NCI-H128 (cell line): ENCODE data around the gene TMEM273.
"Not testable (repeated sequence)": the region's sequence is repeated elsewhere in the genome, so short reads cannot be mapped to it uniquely, and the experiment has no call there.

Source experiments
- DNase-seq: peaks from one replicate; lab custom pipeline; 2025; ENCODE audit not compliant: unreplicated experiment; lab: John Stamatoyannopoulos, UW

The TMEM273 gene

DNA sequence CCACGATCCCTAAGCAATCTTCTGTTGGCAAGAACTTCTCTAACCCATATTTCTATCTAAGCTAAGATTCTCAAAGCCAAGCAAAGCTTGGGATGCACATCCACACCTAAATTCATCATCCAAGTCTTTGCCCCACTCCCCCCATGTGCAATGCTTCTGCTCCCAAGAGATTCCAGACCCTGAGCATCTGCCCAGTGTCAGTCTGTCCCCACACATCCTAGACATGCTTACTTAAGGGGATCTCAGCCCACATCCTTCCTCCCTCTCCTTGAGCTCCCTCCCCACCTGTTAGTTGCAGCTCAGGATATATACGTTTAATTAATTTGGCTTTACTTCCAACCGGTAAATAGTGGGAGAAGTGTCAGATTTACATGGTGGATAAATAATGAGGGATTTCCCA is 17.0 kb upstream of the TMEM273 start:
- no peak for DNase-seq

DNA sequence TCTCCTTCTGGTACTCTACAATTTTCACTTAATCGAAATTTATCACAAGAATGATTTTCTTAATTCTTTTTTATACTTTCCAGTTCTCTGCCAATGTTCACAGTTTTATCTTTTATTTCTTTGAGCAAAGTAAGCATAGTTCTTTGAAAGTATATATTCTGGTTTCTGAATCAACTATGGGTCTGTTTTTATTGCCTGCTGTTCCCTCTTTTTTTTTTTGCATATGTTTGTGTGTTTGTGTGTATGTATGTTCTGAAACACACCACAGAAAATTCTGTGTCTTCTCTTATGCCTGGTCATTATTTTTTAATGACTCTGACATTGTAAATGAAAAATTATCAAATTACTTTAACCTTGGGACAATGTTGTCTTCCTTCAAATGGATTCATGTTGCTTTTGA is 15.9 kb upstream of the TMEM273 start:
- DNase-seq = no peak

- DNase-seq = no peak
Observed at GRCh38 chr10:49202266-49202665, 14.1 kb upstream of the TMEM273 start.

- no peak for DNase-seq
Observed at GRCh38 chr10:49200854-49201253, 12.7 kb upstream of the TMEM273 start.

DNA sequence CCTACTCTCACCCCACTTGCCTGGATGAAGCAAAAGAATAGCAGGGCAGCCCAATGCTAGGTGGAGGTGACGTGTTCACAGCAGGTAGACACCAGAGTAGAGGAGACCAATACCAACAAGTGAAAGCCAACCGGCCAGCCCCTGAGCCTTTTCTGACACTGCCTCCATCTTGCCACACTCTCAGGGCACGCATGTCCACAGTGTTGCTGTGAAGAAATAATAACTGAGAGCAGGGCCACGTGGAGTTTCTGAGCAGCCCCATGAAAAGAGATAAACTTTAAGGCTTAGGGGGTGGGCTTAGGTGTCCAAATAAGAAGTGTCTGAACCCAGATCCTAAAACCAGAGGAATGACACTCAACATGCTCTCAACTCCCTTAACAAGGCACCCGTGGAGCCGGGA is 9.0 kb upstream of the TMEM273 start:
- DNase-seq = no peak

DNA sequence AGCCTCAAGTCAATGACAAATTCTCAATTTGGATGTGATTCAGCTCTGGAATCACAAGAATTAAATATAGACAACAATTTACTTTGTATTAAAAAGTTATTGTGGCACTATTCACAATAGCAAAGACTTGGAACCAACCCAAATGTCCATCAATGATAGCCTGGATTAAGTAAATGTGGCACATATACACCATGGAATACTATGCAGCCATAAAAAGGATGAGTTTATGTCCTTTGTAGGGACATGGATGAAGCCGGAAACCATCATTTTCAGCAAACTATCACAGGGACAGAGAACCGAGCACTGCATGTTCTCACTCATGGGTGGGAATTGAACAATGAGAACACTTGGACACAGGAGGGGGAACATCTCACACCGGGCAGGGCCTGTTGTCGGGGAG is 7.7 kb upstream of the TMEM273 start:
- DNase-seq = not testable (repeated sequence)

DNA sequence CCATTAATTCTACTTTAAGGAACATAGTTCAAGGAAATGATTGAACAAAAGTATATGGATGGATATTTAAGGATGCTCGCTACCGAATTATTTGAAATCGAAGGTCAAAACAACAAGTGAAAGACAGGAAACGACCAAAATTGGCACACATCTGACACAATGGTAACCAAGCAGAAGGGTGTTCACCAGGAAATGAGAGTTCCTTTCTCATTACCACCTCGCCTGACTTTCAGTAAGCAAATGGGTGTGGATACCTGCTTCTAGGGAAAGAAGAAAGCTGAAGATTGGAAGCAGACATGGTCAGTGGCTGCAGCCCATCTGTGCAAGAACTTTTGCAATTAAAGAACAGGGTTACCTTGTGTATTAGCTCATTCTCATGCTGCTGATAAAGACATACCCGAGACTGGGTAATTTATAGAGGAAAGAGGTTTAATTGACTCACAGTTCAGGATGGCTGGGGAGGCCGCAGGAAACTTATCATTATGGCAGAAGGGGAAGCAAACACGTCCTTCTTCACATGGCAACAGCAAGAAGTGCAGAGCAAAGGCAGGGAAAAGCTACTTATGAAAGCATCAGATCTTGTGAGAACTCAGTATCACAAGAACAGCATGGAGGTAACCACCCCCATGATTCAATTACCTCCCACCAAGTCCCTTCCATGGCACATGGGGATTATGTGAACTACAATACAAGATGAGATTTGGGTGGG is 6.2 kb upstream of the TMEM273 start:
- no peak for DNase-seq

DNA sequence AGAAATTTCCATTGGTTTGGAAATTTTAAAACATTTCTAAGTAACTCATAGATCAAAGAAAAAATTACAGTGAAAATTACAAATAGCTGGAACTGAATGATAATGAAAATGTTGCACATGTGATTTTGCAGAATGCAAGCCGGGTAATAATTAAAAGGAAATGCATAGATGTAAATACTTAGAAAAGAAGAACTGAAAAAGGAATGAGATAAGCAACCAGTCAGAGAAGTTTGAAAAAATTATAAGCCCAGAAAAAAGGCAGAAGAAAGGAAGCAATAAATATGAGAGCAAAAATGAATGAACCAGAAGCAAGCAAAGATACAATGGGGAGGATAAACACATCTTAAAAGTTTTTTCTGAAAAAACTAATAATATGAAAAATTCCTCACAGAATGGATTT is 3.2 kb upstream of the TMEM273 start:
- DNase-seq = no peak

GRCh38 chr10:49189422-49189821 is 1.2 kb upstream of the TMEM273 start:
- no peak for DNase-seq

DNA sequence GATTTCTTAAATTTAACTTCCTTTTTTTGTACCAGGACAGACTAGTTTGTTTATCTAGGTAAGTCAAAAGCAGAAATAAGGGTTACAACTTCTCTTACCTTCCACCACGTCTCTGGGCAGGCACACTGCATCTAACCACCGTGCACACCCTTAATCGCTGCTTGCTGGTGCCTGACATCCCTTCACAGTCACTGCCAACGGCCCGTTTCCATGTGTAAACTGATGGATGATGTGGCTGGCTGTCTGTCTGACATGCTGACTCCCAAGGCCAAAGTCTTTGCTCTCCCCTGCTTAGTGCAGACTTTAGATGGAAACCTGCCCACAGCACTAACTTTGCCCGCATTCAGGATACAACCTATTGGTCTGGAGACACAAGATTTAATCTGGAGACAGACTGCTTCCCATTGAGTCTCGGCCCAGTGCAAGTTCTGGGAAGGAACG is 1.1 kb downstream of the TMEM273 start:
- DNase-seq = no peak

GRCh38 chr10:49186613-49187012 is 1.6 kb downstream of the TMEM273 start:
- DNase-seq = no peak

DNA sequence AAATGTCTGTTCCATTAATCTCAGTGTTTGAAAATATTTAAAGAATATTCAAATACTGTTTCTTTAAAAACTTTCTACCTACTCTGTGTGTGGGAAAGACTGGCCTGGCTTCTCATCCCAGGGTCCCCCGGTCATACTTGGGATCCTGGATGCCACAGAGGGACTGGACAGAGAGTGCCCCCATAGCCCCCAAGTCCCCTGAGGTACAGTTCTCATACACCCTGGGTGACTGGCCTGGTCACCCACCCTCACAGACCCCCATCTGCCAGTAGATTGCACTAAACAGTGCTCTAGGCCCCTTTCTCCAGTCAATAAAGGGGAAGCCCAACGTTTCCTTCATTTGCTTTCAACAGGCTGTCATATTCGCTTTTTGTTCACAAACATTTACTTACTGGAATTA is 3.0 kb downstream of the TMEM273 start:
- no peak for DNase-seq

- no peak for DNase-seq
Observed at GRCh38 chr10:49184642-49185111, 3.5 kb downstream of the TMEM273 start.

- DNase-seq = no peak
Observed at GRCh38 chr10:49183596-49184542, 4.3 kb downstream of the TMEM273 start.

GRCh38 chr10:49182776-49183175 is 5.4 kb downstream of the TMEM273 start:
- no peak for DNase-seq

GRCh38 chr10:49180444-49180860 is 7.7 kb downstream of the TMEM273 start:
- no peak for DNase-seq

- DNase-seq = no peak
Observed at GRCh38 chr10:49179699-49180443, 8.3 kb downstream of the TMEM273 start.

- no peak for DNase-seq
Observed at GRCh38 chr10:49178489-49179471, 9.4 kb downstream of the TMEM273 start.

DNA sequence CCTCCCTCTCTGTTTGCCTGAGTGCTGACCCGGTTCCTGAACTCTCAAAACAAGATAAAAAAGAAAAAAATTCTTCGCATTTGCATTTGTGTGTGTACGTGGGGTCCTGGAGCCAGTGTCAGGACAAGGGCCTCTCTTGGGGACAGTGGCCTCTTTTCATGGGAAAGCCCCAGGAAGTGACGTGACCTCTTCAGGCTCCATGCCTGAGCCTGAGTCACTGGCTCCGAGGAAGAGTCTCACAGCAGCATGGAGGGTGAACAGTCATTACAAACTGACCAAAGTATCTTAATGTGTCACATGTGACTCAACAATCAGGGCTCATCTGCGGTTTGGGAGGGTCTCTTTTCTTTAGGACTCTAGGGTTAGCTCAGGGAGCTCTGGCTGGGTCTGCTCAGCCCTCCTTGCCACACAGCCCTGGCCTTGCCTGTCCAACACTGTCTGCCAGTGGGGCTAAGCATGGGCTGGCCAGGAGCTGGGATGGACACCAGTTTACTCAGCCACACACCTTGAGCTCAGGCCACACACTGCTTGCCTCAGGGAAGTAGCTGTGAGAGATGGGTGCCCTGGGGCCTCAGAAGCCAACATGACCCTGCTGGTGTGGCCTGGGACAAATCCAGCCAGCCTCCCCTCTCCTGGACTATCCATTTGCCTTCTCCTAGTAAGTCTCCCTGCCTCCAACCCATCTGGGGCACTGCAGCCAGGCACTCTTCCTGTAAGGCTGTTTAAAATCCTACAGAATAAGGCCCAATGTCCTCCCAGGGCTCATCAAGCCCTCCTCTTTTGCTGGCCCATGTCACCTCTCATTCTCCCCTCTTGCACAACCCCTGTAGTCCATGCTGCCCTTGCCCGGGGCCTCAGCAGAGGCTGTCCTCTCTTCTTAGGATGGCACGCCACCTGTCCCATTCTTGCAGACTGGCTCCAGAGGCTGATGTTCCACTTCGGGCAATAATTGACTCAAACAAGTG is 10.5 kb downstream of the TMEM273 start:
- no peak for DNase-seq
